OCI-LY1 (cell line): ENCODE results near the gene MCUB.

ENCODE experiments used
- H2AFZ ChIP-seq: fragments of 200-600 bp; sonication (generic), shearing (Covaris generic); 2 replicates; pipeline ENCODE4 v1.6.0; 2014; ENCODE audit warnings: antibody characterized with exemption, mild to moderate bottlenecking, low read length
- H3F3A ChIP-seq: fragments of 200-600 bp; sonication (generic), shearing (Covaris generic); 2 replicates; pipeline ENCODE4 v1.6.0; 2014; ENCODE audit warnings: mild to moderate bottlenecking, antibody characterized with exemption, low read length, moderate library complexity; ENCODE audit not compliant: insufficient read depth
- H3K27ac ChIP-seq: fragments of 200-600 bp; sonication (generic); 2 replicates; pipeline ENCODE4 v1.5.1; 2014; ENCODE audit warnings: low read length, mixed run types, mild to moderate bottlenecking, low read depth; ENCODE audit not compliant: poor library complexity, severe bottlenecking
- H3K27me3 ChIP-seq: fragments of 200-600 bp; sonication (generic); 2 replicates; pipeline ENCODE4 v1.6.0; 2014; ENCODE audit warnings: antibody characterized with exemption, mild to moderate bottlenecking, low read length, moderate library complexity; ENCODE audit not compliant: insufficient read depth
- H3K36me3 ChIP-seq: fragments of 200-600 bp; sonication (generic); 2 replicates; pipeline ENCODE4 v1.6.1; 2014; ENCODE audit warnings: mild to moderate bottlenecking, antibody characterized with exemption, low read length, moderate library complexity, mixed read lengths; ENCODE audit not compliant: insufficient read depth
- H3K4me1 ChIP-seq: fragments of 200-600 bp; sonication (generic); 2 replicates; pipeline ENCODE4 v1.5.1; 2014; ENCODE audit warnings: mild to moderate bottlenecking, low read length, moderate library complexity; ENCODE audit not compliant: insufficient read depth, severe bottlenecking
- H3K4me2 ChIP-seq: fragments of 200-600 bp; sonication (generic), shearing (Covaris generic); 2 replicates; pipeline ENCODE4 v1.6.1; 2014; ENCODE audit warnings: low read length
- H3K4me3 ChIP-seq: fragments of 200-600 bp; sonication (generic); 2 replicates; pipeline ENCODE4 v1.5.1; 2014; ENCODE audit warnings: low read length, low read depth, mild to moderate bottlenecking, mixed read lengths; ENCODE audit not compliant: poor library complexity, severe bottlenecking
- H3K79me2 ChIP-seq: fragments of 200-600 bp; shearing (Covaris generic); 2 replicates; pipeline ENCODE4 v1.6.1; 2016; ENCODE audit warnings: mixed run types, low read length, mixed read lengths; ENCODE audit not compliant: insufficient read depth
- H3K9ac ChIP-seq: fragments of 200-600 bp; sonication (generic), shearing (Covaris generic); 2 replicates; pipeline ENCODE4 v1.6.1; 2014; ENCODE audit warnings: mild to moderate bottlenecking, low read length, mixed read lengths
- H3K9me2 ChIP-seq: fragments of 200-600 bp; sonication (generic), shearing (Covaris generic); 2 replicates; pipeline ENCODE4 v1.6.1; 2014; ENCODE audit warnings: low read depth, mild to moderate bottlenecking, low read length, mixed read lengths
- H3K9me3 ChIP-seq: fragments of 200-600 bp; shearing (Covaris generic); 2 replicates; pipeline ENCODE4 v1.6.1; 2014; ENCODE audit warnings: low read length, mixed read lengths
- H4K20me1 ChIP-seq: fragments of 200-600 bp; sonication (generic), shearing (Covaris generic); 2 replicates; pipeline ENCODE4 v1.6.0; 2016; ENCODE audit warnings: mild to moderate bottlenecking, low read length; ENCODE audit not compliant: insufficient read depth
- EZH2 ChIP-seq: fragments of 200-600 bp; sonication (generic), shearing (Covaris generic); IDR thresholded peaks from 2 replicates; pipeline ENCODE4 v1.8.0; 2017; ENCODE audit warnings: borderline replicate concordance, mixed run types, mild to moderate bottlenecking, antibody characterized with exemption, low read length, moderate library complexity, mixed read lengths
- TF ChIP-seq, protein P1 (sequence below): fragments of 200-600 bp; sonication (generic), shearing (Covaris generic); IDR thresholded peaks from 2 replicates; pipeline ENCODE4 v1.5.1; 2017; ENCODE audit warnings: mild to moderate bottlenecking, antibody characterized with exemption, low read length, moderate library complexity, mixed read lengths

MCUB gene

DNA sequence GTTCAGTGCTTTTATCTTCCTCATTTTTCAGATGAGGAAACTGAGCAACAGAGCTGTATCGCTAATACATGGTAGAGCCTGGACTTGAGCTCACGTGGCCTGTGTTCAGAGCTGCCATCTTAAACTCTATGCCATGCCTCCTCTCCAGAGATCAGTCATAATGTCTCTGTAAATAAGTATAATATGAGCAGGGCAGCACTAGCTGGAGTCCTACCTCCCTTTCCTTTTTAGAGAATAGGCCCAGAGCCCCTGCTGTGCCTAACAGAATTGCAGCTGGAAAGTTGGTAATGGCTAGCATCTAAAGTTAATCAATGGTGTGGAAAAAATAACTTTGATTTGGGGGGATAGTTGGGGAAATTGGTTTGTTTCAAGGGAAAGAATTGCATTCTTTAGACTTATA is 122.8 kb downstream of the MCUB start:
- no peaks in the 10 kb centered on the region for H3K27me3 ChIP-seq
- H3K9ac ChIP-seq: no peak overlapping the region
- H3K36me3 ChIP-seq: peaks cover 50% of the 10 kb centered on the region
- H4K20me1 ChIP-seq: no peaks in the 10 kb centered on the region
- peaks cover 5% of the 10 kb centered on the region for H3K4me1 ChIP-seq
- H3K79me2 ChIP-seq: no peaks in the 10 kb centered on the region
- no peaks in the 10 kb centered on the region; the same call in 1 of the 2 replicates for H3F3A ChIP-seq
- no peak overlapping the region for H3K4me2 ChIP-seq
- H3K4me3 ChIP-seq: no peak overlapping the region
- no peak for TF ChIP-seq EZH2
- TF ChIP-seq, protein P1, sequence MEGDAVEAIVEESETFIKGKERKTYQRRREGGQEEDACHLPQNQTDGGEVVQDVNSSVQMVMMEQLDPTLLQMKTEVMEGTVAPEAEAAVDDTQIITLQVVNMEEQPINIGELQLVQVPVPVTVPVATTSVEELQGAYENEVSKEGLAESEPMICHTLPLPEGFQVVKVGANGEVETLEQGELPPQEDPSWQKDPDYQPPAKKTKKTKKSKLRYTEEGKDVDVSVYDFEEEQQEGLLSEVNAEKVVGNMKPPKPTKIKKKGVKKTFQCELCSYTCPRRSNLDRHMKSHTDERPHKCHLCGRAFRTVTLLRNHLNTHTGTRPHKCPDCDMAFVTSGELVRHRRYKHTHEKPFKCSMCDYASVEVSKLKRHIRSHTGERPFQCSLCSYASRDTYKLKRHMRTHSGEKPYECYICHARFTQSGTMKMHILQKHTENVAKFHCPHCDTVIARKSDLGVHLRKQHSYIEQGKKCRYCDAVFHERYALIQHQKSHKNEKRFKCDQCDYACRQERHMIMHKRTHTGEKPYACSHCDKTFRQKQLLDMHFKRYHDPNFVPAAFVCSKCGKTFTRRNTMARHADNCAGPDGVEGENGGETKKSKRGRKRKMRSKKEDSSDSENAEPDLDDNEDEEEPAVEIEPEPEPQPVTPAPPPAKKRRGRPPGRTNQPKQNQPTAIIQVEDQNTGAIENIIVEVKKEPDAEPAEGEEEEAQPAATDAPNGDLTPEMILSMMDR: no peak
- no peak overlapping the region for H3K27ac ChIP-seq
- H3K9me2 ChIP-seq: no peaks in the 10 kb centered on the region
- no peak overlapping the region for H2AFZ ChIP-seq
- no peaks in the 10 kb centered on the region for H3K9me3 ChIP-seq

DNA sequence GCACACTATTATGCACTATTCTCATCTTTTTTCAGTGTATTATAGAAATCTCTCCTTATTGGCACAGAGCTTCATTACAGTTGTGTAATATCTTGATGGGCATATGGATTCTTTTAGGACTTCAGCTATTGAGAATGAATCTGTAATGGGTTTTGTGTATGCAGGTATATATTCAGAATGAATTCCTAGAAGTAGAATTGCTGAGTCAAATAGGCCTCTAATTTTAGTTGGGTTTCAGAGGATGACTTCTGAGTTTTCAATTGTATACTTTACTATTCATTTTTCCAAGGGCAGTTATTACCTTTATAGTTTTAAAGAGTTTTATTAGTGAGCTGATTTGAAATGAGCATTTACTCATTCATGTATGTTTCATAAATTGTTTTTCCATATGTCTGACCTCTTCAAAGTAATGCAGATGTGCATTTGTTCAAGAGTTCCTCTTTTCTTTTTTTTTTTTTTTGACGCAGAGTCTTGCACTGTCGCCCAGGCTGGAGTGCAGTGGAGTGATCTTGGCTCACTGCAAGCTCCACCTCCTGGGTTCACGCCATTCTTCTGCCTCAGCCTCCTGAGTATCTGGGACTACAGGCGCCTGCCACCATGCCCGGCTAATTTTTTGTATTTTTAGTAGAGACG is 123.7 kb downstream of the MCUB start:
- H3K4me2 ChIP-seq: no peak overlapping the region
- H4K20me1 ChIP-seq: no peaks in the 10 kb centered on the region
- H3K9me3 ChIP-seq: no peaks in the 10 kb centered on the region
- no peaks in the 10 kb centered on the region; the same call in 1 of the 2 replicates for H3F3A ChIP-seq
- H3K27me3 ChIP-seq: no peaks in the 10 kb centered on the region
- H3K27ac ChIP-seq: no peak overlapping the region
- TF ChIP-seq, protein P1: no peak
- TF ChIP-seq EZH2: no peak
- no peak overlapping the region for H2AFZ ChIP-seq
- peaks cover 5% of the 10 kb centered on the region for H3K4me1 ChIP-seq
- peaks cover 55% of the 10 kb centered on the region for H3K36me3 ChIP-seq
- no peaks in the 10 kb centered on the region for H3K79me2 ChIP-seq
- no peak overlapping the region for H3K9ac ChIP-seq
- no peak overlapping the region for H3K4me3 ChIP-seq
- no peaks in the 10 kb centered on the region for H3K9me2 ChIP-seq

DNA sequence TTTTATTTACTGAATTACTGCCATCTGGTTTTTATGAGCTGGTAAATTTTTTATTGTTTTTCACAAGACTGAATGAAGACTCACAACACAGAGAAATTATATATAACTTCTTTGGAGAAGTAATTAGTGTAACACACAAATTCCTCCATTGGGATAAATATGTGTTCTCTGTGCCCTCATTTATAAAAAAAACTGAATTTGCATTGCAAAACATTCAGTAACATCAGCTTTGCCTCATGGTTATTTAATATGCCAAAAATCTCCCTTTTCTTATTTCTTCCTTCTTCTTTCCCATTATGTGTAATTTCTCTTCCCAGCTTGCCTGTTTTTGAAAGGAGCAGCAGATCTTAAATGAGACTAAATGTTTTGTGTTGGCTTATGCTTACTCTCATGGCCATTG is 124.7 kb downstream of the MCUB start:
- Histone ChIP-seq H3K9me2 (no peaks in the 10 kb centered on the region), H3K4me1 (peaks cover 5% of the 10 kb centered on the region), H3K4me3 (no peak overlapping the region), H3K27me3 (no peaks in the 10 kb centered on the region), H2AFZ (no peak overlapping the region), H4K20me1 (no peaks in the 10 kb centered on the region), H3K79me2 (no peaks in the 10 kb centered on the region), H3F3A (no peaks in the 10 kb centered on the region; the same call in 1 of the 2 replicates), H3K27ac (no peak overlapping the region), H3K4me2 (no peak overlapping the region), H3K36me3 (peaks cover 60% of the 10 kb centered on the region), H3K9me3 (no peaks in the 10 kb centered on the region), H3K9ac (no peak overlapping the region)
- TF ChIP-seq, protein P1: no peak
- TF ChIP-seq EZH2: no peak
